ENCODE data around the gene WDR5. TPM values are rescaled to one million over a fixed set of nuclear protein-coding genes. Genes with fewer than 3 reads are reported as not detected.

The WDR5 gene
- total RNA-seq, 1 experiment from 2014 or later: 76.4 TPM

DNA sequence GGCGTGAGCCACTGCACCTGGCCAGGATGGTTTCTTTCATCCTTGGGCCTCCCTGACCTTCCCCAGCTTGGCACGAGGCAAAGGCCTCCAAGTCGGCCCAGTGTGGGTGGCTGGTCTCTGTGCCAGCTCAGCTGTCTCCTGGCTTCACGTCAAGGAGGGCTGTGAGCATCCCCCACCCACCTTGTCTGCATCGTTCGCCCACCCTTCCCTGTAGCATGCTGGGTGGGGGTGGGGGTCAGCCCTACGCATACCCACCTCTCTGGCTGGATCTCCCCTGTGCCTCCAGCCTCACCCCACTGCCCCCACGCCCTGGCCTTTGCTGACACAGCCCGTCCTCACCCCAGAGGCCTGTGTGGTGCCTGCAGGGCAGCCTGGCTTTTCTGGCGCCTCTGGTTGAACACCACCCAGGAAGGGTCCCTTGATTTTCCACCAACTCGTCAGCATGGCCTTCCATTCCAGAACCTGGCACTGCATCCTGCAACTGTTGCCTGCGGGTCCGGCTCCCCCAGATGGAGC lies 8.8 kb upstream of the WDR5 start:
- no peak for DNase-seq (ENCODE audit: low spot score)
- Histone ChIP-seq H3K27me3 (replicated peaks; ENCODE audit: insufficient read depth, low read depth, low read length, poor library complexity) (no peaks in the 10 kb centered on the region), H3K4me1 (ENCODE audit: insufficient read depth, low read length, poor library complexity, severe bottlenecking) (no peaks in the 10 kb centered on the region), H3K36me3 (ENCODE audit: insufficient read depth, low read length, poor library complexity, severe bottlenecking) (no peaks in the 10 kb centered on the region), H3K9me3 (ENCODE audit: low read depth, low read length, poor library complexity, severe bottlenecking) (no peaks in the 10 kb centered on the region), H3K27ac (ENCODE audit: low read depth, low read length, poor library complexity, severe bottlenecking) (no peak overlapping the region), H3K4me3 (ENCODE audit: low read depth, low read length, poor library complexity, severe bottlenecking) (no peak overlapping the region)
- TF ChIP-seq EZH2 (IDR thresholded peaks at IDR 0.05; ENCODE audit: borderline replicate concordance, low read depth, low read length, poor library complexity, severe bottlenecking): no peak
- TF ChIP-seq, protein P1, sequence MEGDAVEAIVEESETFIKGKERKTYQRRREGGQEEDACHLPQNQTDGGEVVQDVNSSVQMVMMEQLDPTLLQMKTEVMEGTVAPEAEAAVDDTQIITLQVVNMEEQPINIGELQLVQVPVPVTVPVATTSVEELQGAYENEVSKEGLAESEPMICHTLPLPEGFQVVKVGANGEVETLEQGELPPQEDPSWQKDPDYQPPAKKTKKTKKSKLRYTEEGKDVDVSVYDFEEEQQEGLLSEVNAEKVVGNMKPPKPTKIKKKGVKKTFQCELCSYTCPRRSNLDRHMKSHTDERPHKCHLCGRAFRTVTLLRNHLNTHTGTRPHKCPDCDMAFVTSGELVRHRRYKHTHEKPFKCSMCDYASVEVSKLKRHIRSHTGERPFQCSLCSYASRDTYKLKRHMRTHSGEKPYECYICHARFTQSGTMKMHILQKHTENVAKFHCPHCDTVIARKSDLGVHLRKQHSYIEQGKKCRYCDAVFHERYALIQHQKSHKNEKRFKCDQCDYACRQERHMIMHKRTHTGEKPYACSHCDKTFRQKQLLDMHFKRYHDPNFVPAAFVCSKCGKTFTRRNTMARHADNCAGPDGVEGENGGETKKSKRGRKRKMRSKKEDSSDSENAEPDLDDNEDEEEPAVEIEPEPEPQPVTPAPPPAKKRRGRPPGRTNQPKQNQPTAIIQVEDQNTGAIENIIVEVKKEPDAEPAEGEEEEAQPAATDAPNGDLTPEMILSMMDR (conservative IDR thresholded peaks at IDR 0.05; ENCODE audit: low read depth, low read length): no peak
- ChIA-PET CTCF (no interaction called here), POLR2A (ENCODE audit: low non-redundant PET) (no interaction called here)
- intact Hi-C loops (cut with micrococcal nuclease; ENCODE audit: unreplicated experiment): no loop called here
- no TSS peak for BruUV-seq (replicated peaks)

DNA sequence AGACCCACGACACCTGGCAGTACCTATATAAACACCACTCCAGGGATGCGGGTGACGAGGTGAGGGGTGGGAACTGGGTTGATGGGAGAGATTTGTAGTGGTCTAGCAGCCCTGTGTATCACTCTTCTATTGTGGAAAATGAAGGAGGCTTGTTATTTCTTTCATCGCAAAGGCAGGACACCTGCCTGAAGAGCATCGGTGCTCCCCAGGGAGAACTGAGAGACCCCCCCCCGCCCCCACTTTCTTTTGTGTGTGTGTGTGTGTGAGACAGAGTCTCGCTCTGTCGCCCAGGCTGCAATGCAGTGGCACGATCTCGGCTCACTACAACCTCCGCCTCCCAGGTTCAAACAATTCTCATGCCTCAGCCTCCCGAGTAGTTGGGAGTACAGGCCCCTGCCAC lies 8.3 kb upstream of the WDR5 start:
- Histone ChIP-seq H3K27me3 (replicated peaks; ENCODE audit: insufficient read depth, low read depth, low read length, poor library complexity) (no peaks in the 10 kb centered on the region), H3K27ac (ENCODE audit: low read depth, low read length, poor library complexity, severe bottlenecking) (no peak overlapping the region), H3K4me3 (ENCODE audit: low read depth, low read length, poor library complexity, severe bottlenecking) (no peak overlapping the region), H3K36me3 (ENCODE audit: insufficient read depth, low read length, poor library complexity, severe bottlenecking) (no peaks in the 10 kb centered on the region), H3K9me3 (ENCODE audit: low read depth, low read length, poor library complexity, severe bottlenecking) (no peaks in the 10 kb centered on the region), H3K4me1 (ENCODE audit: insufficient read depth, low read length, poor library complexity, severe bottlenecking) (no peaks in the 10 kb centered on the region)
- DNase-seq (ENCODE audit: low spot score): no peak
- POLR2A ChIA-PET (ENCODE audit: low non-redundant PET): no interaction called here
- intact Hi-C loops (cut with micrococcal nuclease; ENCODE audit: unreplicated experiment): no loop called here
- no TSS peak for BruUV-seq (replicated peaks)
- TF ChIP-seq, protein P1 (conservative IDR thresholded peaks at IDR 0.05; ENCODE audit: low read depth, low read length): no peak
- TF ChIP-seq EZH2 (IDR thresholded peaks at IDR 0.05; ENCODE audit: borderline replicate concordance, low read depth, low read length, poor library complexity, severe bottlenecking): no peak
- CTCF ChIA-PET: no interaction called here

DNA sequence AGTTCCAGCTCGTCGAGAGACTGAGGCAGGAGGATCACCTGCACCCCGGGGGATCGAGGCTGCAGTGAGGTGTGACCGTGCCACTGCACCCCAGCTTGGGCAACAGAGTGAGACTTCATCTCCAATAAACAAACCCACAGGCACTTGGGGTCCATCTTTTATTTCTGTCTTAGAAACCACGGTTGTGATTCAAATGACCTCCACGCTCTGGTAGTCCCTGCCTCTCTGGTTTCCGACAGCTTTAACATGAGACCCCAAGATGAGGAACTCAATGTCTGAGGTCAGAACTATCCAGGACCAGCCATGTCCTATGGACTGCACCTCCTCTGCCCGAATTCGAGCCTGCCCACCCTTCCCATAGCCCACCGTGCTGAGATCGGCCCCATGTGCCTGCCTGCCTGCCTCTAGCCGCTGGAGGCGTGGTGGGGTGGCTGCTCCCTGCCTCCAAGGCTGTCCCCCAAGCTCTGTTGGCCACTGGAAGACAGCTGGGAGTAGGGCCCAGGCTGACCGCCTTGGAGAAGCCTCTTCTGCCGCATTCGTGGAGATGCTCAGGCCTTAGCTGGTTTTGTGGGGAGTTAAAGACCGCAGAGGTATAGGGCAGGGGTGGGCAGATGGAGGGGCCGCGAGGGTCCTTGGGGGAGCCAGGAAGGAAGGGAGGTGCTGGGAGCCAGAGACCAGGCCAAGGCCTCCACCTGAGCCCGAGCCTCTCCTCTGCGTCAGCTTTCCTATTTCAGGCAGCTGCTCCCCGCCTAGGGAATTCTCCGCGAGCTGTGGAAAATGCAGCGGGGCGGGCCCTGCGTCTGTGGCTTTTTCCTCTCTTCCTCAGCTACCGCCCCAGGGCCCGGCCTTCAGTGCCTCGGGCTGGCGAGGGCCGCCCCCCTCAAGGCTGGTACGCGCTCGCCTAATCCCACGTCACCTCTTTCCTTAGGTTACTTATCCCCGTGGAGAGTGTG lies 6.9 kb upstream of the WDR5 start:
- no peaks in the 10 kb centered on the region for H3K4me1 ChIP-seq (ENCODE audit: insufficient read depth, low read length, poor library complexity, severe bottlenecking)
- TF ChIP-seq, protein P1 (conservative IDR thresholded peaks at IDR 0.05; ENCODE audit: low read depth, low read length): no peak
- TF ChIP-seq EZH2 (IDR thresholded peaks at IDR 0.05; ENCODE audit: borderline replicate concordance, low read depth, low read length, poor library complexity, severe bottlenecking): no peak
- DNase-seq (ENCODE audit: low spot score): no peak
- ChIA-PET CTCF (no interaction called here), POLR2A (ENCODE audit: low non-redundant PET) (no interaction called here)
- no TSS peak for BruUV-seq (replicated peaks)
- no peak overlapping the region for H3K4me3 ChIP-seq (ENCODE audit: low read depth, low read length, poor library complexity, severe bottlenecking)
- H3K27ac ChIP-seq (ENCODE audit: low read depth, low read length, poor library complexity, severe bottlenecking): no peak overlapping the region
- no peaks in the 10 kb centered on the region for H3K36me3 ChIP-seq (ENCODE audit: insufficient read depth, low read length, poor library complexity, severe bottlenecking)
- intact Hi-C loops (cut with micrococcal nuclease; ENCODE audit: unreplicated experiment): no loop called here
- no peaks in the 10 kb centered on the region for H3K27me3 ChIP-seq (replicated peaks; ENCODE audit: insufficient read depth, low read depth, low read length, poor library complexity)
- H3K9me3 ChIP-seq (ENCODE audit: low read depth, low read length, poor library complexity, severe bottlenecking): no peaks in the 10 kb centered on the region

Measured in A673 (cell line).